Heart right ventricle (tissue), 16 donors: ENCODE results near the gene BBC3. TPM values are rescaled to one million over a fixed set of nuclear protein-coding genes. Genes with fewer than 3 reads are reported as not detected.
"Not testable (repeated sequence)": the region's sequence is repeated elsewhere in the genome, so short reads cannot be mapped to it uniquely, and the experiment has no call there.

Experiments
- ATAC-seq, 8 donors: fragments of 200-7000 bp; cut with Tn5 transposase; one replicate each; pipeline ENCODE4 v1.9.1; 2020; ENCODE audit warnings: mild to moderate bottlenecking in 8 of 8, moderate library complexity in 8 of 8, moderate number of reproducible peaks in 1 of 8
- DNase-seq, 2 donors: peaks; one replicate each; pipeline ENCODE4 v3.0.0-alpha.2; 2020
- H3K27ac ChIP-seq, 10 donors: fragments of 200-600 bp; sonication (generic) in 2 of 10; one replicate each; pipeline versions ENCODE4 v1.5.0 to v1.8.0; 2020 to 2022; ENCODE audit warnings: mild to moderate bottlenecking in 3 of 10
- H3K27me3 ChIP-seq, 7 donors: fragments of 200-600 bp; one replicate each; pipeline ENCODE4 v1.8.0; 2021 to 2022; ENCODE audit warnings: mild to moderate bottlenecking in 2 of 7
- H3K36me3 ChIP-seq, 9 donors: fragments of 200-600 bp; sonication (generic) in 1 of 9; one replicate each; pipeline versions ENCODE4 v1.5.0 to v1.8.0; 2020 to 2022; ENCODE audit warnings: mild to moderate bottlenecking in 2 of 9
- H3K4me1 ChIP-seq, 9 donors: fragments of 200-600 bp; sonication (generic) in 1 of 9; one replicate each; pipeline versions ENCODE4 v1.5.0 to v1.8.0; 2020 to 2022; ENCODE audit warnings: mild to moderate bottlenecking in 4 of 9
- H3K4me3 ChIP-seq, 10 donors: fragments of 200-600 bp; sonication (generic) in 2 of 10; one replicate each; pipeline versions ENCODE4 v1.5.0 to v1.8.0; 2020 to 2022; ENCODE audit warnings: mild to moderate bottlenecking in 7 of 10, moderate library complexity in 2 of 10
- H3K9me3 ChIP-seq, 11 donors: fragments of 200-600 bp in 10 of 11; sonication (generic) in 2 of 11; one replicate each; pipeline versions ENCODE4 v1.5.0 to v1.8.0; 2013 to 2022; ENCODE audit warnings: mild to moderate bottlenecking in 2 of 11, control low read depth in 1 of 11, moderate library complexity in 1 of 11
- WGBS, 2 donors: extraction: QIAGEN DNeasy Blood & Tissue Kit; methylation state at CpG; one replicate each; pipeline ENCODE4 v1.1.7; 2013; ENCODE audit warnings: inconsistent platforms in 1 of 2; 5-methylcytosine and 5-hydroxymethylcytosine counted together
- intact Hi-C, 10 donors: fragments of 100-400 bp; cut with DNase I; formaldehyde crosslinking; loops; one replicate each; pipeline versions ENCODE4 v1.11.1 to v1.14.2; 2022
- polyA plus RNA-seq, 2 donors: library from polyadenylated mRNA; stranded (reverse); fragments of 200-250 nt; gene quantifications; one replicate each; pipeline ENCODE4 v1.2.3, GENCODE V29; 2013
- total RNA-seq, 10 donors: library from RNA; stranded (reverse); fragmentation: NEBNext Ultra II Directional in 3 of 10; extraction: Animal tissue kit (Norgen Biotek cat#: 25700) in 3 of 10; gene quantifications; one replicate each; pipeline versions ENCODE4 v1.2.1 to v1.2.4, GENCODE V29; 2021 to 2023
- TF ChIP-seq, protein P1 (sequence below), 9 donors: fragments of 200-600 bp; sonication (generic) in 2 of 9; IDR thresholded peaks; one replicate each; pipeline versions ENCODE4 v1.5.0 to v1.8.0; 2021 to 2022; ENCODE audit warnings: antibody characterized with exemption in 9 of 9, mild to moderate bottlenecking in 5 of 9, moderate library complexity in 1 of 9
- donor health status: Arrhythmogenic right ventricular cardiomyopathy.
- donor health status: ischemic (EF 13 %, LVEDD 7.1; RV severe dilation, severe dysfunction).
- donor health status: healthy with polysubstance abuse.
- donor health status: DM: no; HTN: yes; CAD: no.
- donor health status: DM: no; HTN: no; CAD: no.
- donor health status: ischemic (EF 25% LVEDD 6.9; RV normal size, moderate dysfunction).
- donor health status: ischemic (EF 25% LVEDD 5.7; RV mildly dilated, moderate dysfunction).
- donor health status: healthy.
- donor health status: DM: yes; HTN: yes; CAD: no.
- donor health status: Ischemic cardiomyopathy.
- donor health status: ischemic (EF 35%, LVEDD 5.7; RV mildly dilated, moderate dysfunction).
- donor health status: nonischemic (EF 11% LVEDD 7.7; RV severe dilation, severe dysfunction).
- donor health status: DM: yes; HTN: yes; CAD: no.
- donor health status: PGD.
- donor health status: ischemic (EF 29% LVEDD 5.4; RV normal size, mild dysfunction).
- donor health status: nonischemic (EF 23%, LVEDD 6.1; RV moderate dilation, normal function).

The BBC3 gene
- total and polyA plus RNA-seq, 12 donors, result 2.4 to 6.0 (median 3.6) TPM

DNA sequence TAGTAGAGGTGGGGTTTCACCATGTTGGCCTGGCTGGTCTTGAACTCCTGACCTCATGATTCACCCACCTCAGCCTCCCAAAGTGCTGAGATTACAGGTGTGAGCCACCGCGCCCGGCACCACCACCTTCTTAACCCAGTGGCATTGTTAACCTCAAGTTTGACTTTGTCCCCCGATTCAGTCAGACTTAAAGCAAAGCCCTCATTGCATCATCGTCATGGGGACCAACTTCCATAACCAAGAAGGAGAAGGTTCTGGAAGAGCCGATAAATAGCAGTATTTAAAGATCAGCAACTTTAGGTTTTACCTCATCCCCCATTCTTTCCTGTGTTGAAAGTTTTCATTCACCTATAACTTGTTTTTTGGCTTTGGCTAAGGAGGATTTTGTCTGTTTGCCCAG lies 37.0 kb upstream of the BBC3 start:
- 87 to 96% methylated on average over 6 of the region's 6 CpGs for WGBS, 2 donors
- ATAC-seq (no peak), DNase-seq (no peak)
- Histone ChIP-seq H3K36me3 (peaks cover 7 to 93% (median 48%) of the 10 kb centered on the region in 9 donors), H3K9me3 (no peaks in the 10 kb centered on the region), H3K4me1 (peaks cover 0 to 13% (median 7%) of the 10 kb centered on the region in 9 donors), H3K27ac (no peak overlapping the region), H3K4me3 (no peak overlapping the region), H3K27me3 (no peaks in the 10 kb centered on the region)
- intact Hi-C loops, result no loop called here
- TF ChIP-seq, protein P1, sequence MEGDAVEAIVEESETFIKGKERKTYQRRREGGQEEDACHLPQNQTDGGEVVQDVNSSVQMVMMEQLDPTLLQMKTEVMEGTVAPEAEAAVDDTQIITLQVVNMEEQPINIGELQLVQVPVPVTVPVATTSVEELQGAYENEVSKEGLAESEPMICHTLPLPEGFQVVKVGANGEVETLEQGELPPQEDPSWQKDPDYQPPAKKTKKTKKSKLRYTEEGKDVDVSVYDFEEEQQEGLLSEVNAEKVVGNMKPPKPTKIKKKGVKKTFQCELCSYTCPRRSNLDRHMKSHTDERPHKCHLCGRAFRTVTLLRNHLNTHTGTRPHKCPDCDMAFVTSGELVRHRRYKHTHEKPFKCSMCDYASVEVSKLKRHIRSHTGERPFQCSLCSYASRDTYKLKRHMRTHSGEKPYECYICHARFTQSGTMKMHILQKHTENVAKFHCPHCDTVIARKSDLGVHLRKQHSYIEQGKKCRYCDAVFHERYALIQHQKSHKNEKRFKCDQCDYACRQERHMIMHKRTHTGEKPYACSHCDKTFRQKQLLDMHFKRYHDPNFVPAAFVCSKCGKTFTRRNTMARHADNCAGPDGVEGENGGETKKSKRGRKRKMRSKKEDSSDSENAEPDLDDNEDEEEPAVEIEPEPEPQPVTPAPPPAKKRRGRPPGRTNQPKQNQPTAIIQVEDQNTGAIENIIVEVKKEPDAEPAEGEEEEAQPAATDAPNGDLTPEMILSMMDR (IDR thresholded peaks at IDR 0.05), result no peak

DNA sequence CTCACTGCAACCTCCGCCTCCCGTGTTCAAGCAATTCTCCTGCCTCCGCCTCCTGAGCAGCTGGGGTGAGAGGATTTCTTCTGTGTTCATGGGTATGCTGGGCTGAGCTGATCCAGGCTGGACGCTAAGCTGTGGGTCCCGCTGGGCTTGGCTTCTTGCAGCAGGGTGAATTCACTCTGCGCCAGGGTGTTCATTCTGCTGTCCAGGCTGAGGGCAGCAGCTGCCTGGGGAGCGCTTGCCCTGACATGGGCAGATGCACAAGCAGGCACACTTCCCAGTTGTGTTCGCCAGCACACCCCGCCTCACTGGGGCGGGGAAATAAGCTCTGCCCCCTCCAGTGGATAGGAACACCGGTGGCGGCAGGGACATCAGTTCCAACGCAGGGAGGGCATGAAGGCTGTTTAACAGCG lies 36.4 kb upstream of the BBC3 start:
- Histone ChIP-seq H3K27ac (no peak overlapping the region), H3K36me3 (peaks cover 7 to 99% (median 52%) of the 10 kb centered on the region in 9 donors), H3K4me3 (no peak overlapping the region), H3K27me3 (no peaks in the 10 kb centered on the region), H3K4me1 (peaks cover 0 to 9% (median under 1%) of the 10 kb centered on the region in 9 donors), H3K9me3 (no peaks in the 10 kb centered on the region)
- DNase-seq (no peak), ATAC-seq (no peak)
- 91 to 94% methylated on average over 14 of the region's 14 CpGs for WGBS, 2 donors
- TF ChIP-seq, protein P1 (IDR thresholded peaks at IDR 0.05), result no peak
- intact Hi-C loops, result no loop called here

DNA sequence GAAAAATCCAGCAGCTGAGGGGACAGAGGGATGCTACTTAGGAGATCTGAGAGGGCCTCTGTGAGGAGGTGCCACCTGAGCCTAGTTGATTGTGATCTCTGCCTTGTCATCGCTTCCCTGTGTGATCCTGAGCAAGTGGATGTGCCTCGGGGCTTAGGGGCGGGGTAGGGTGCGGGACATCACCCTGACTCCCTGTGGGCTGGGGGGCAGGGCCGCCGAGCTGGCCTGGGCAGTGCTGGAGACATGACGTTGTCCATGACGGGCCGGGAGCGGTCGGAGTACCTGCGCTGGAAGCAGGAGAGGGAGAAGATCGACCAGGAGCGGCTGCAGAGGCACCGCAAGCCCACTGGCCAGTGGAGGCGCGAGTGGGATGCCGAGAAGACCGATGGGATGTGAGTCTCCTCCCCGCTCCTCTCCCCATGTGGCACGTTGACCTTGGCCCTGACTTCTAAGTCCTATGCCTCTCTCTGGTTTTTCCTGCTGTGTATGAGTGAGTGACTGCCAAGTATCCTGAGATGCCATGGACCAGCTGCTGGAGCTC lies 35.5 kb upstream of the BBC3 start:
- ATAC-seq (no peak), DNase-seq (no peak)
- TF ChIP-seq, protein P1 (IDR thresholded peaks at IDR 0.05), result no peak
- H3K4me3 ChIP-seq, result no peak overlapping the region
- H3K27me3 ChIP-seq, result no peaks in the 10 kb centered on the region
- peaks cover 0 to 6% (median 0%) of the 10 kb centered on the region in 9 donors for H3K4me1 ChIP-seq
- no peak overlapping the region for H3K27ac ChIP-seq
- H3K9me3 ChIP-seq, result no peaks in the 10 kb centered on the region
- peaks cover 7 to 100% (median 50%) of the 10 kb centered on the region in 9 donors for H3K36me3 ChIP-seq
- intact Hi-C loops, result no loop called here
- 90 to 94% methylated on average over 21 of the region's 21 CpGs for WGBS, 2 donors

DNA sequence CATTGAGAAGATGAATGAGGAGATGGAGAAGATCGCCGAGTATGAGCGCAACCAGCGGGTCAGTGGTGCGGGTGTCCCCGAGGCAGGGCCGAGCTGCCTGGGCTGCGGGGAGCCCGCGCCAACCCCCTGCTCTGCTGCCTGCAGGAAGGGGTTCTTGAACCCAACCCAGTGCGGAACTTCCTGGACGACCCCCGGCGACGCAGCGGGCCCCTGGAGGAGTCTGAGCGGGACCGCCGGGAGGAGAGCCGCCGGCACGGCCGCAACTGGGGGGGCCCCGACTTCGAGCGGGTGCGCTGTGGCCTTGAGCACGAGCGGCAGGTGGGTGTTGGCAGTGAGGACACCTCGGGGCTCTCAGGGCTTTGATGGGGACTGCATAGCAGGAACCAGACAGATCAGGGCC lies 33.6 kb upstream of the BBC3 start:
- Histone ChIP-seq H3K4me3 (no peak overlapping the region), H3K27me3 (no peaks in the 10 kb centered on the region), H3K9me3 (no peaks in the 10 kb centered on the region), H3K36me3 (peaks cover 12 to 100% (median 56%) of the 10 kb centered on the region in 9 donors), H3K4me1 (peaks cover 0 to 12% (median 0%) of the 10 kb centered on the region in 9 donors), H3K27ac (no peak overlapping the region)
- intact Hi-C loops, result no loop called here
- WGBS, 2 donors, result 96 to 97% methylated on average over 30 of the region's 30 CpGs
- TF ChIP-seq, protein P1 (IDR thresholded peaks at IDR 0.05), result no peak
- ATAC-seq (no peak), DNase-seq (no peak)

DNA sequence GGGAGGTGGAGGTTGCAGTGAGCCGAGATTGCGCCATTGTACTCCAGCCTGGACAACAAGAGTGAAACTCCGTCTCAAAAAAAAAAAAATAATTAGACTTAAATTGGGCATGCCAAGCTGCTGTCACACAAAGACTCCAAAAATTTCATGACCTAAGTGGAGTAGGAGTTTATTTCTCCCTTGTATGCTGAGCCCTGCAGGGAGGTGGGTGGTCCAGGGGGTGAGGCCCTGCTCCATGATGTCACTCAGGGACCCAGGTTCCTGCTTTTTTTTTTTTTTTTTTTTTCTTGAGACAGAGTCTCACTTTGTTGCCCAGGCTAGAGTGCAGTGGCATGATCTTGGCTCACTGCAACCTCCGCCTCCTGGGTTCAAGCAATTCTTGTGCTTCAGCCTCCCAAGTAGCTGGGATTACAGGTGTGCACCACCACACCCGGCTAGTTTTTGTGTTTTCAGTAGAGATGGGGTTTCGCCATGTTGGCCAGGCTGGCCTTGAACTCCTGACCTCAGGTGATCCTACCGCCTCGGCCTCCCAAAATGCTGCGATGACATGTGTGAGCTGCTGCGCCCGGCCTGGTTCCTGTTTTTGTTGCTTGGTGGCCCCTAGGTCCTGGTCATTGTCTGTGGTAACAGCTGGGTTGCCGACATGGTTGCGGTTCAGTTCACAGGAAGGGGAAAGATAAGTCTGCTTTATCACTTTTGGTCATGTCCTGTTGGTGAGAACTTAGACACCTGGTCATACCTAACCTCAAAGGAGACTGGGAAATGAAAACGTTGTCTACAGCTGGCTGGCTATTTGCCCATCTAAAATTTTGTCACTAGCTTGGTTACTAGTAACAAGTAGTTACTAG lies 31.2 kb upstream of the BBC3 start:
- peak overlapping the region in 1 of 10 donors; percentile 20 for H3K27ac ChIP-seq
- DNase-seq, intact Hi-C loops, ATAC-seq, H3K9me3 ChIP-seq, H3K4me3 ChIP-seq, H3K27me3 ChIP-seq: not testable (repeated sequence)
- 76 to 83% methylated on average over 14 of the region's 14 CpGs for WGBS, 2 donors
- peaks cover 3 to 33% (median 19%) of the 10 kb centered on the region in 9 donors for H3K4me1 ChIP-seq
- peaks cover 12 to 91% (median 46%) of the 10 kb centered on the region in 9 donors for H3K36me3 ChIP-seq
